HepG2 (cell line): ENCODE measurements around the gene TOPBP1. TPM values are rescaled to one million over a fixed set of nuclear protein-coding genes. Genes with fewer than 3 reads are reported as not detected.

ENCODE experiments used
- CENPX ChIP-seq: sonication (generic); formaldehyde crosslinking; IDR thresholded peaks from 2 replicates; pipeline ENCODE4 v1.9.0; 2021; ENCODE audit warnings: mild to moderate bottlenecking, missing genetic modification reagents, moderate library complexity
- ETS1 ChIP-seq: sonication (generic); formaldehyde crosslinking; IDR thresholded peaks from 2 replicates; pipeline ENCODE4 v1.4.0; 2020; ENCODE audit warnings: missing genetic modification reagents
- MAZ ChIP-seq, 2 experiments: sonication (generic) in 1 of 2; formaldehyde crosslinking in 1 of 2; IDR thresholded peaks; 2 replicates each; pipeline versions ENCODE4 v1.5.0 to v1.6.1; 2012 to 2020; ENCODE audit warnings: low read depth in 2 of 2, mild to moderate bottlenecking in 2 of 2, borderline replicate concordance in 1 of 2, improper control_type of control experiment in 1 of 2, low read length in 1 of 2, missing genetic modification reagents in 1 of 2, moderate library complexity in 1 of 2
- NRL ChIP-seq: sonication (generic); formaldehyde crosslinking; IDR thresholded peaks from 2 replicates; pipeline ENCODE4 v1.5.0; 2020; ENCODE audit warnings: missing genetic modification reagents, mild to moderate bottlenecking, moderate library complexity, borderline replicate concordance
- SKI ChIP-seq: fragments of 450-650 bp; IDR thresholded peaks from one replicate; pipeline ENCODE4 v1.6.1; 2018; ENCODE audit warnings: mild to moderate bottlenecking; ENCODE audit not compliant: partially characterized antibody
- TCF7 ChIP-seq: sonication (generic); IDR thresholded peaks from 2 replicates; pipeline ENCODE4 v1.6.1; 2016; ENCODE audit warnings: antibody characterized with exemption, low read depth
- ZBTB49 ChIP-seq: sonication (generic); formaldehyde crosslinking; IDR thresholded peaks from 2 replicates; pipeline ENCODE4 v1.4.0; 2020; ENCODE audit warnings: missing genetic modification reagents, borderline replicate concordance
- ZFY ChIP-seq: sonication (generic); formaldehyde crosslinking; IDR thresholded peaks from 2 replicates; pipeline ENCODE4 v1.4.0; 2020; ENCODE audit warnings: missing genetic modification reagents
- ZNF33B ChIP-seq: sonication (generic); formaldehyde crosslinking; IDR thresholded peaks from 2 replicates; pipeline ENCODE4 v1.5.1; 2020; ENCODE audit warnings: mild to moderate bottlenecking, missing genetic modification reagents
- polyA plus RNA-seq, 8 experiments: library from polyadenylated mRNA; depleted of rRNA in 3 of 8; stranded (reverse) in 7 of 8; unstranded in 1 of 8; fragments of >200 nt; fragmentation: Illumina TruSeq in 4 of 8; extraction: Trizol in 4 of 8; gene quantifications; 2 replicates each; pipeline versions ENCODE4 v1.2.1 to v1.2.3, GENCODE V29; 2011 to 2016; ENCODE audit warnings: low read depth in 4 of 8, missing spikeins in 1 of 8, mixed read lengths in 1 of 8; ENCODE audit not compliant: insufficient read depth in 1 of 8
- total RNA-seq, 5 experiments: library from RNA; depleted of rRNA; stranded (reverse); fragments of >200 nt; fragmentation: Illumina TruSeq; extraction: Trizol; gene quantifications; 2 replicates each; pipeline ENCODE4 v1.2.3, GENCODE V29; 2016; ENCODE audit warnings: low read depth in 1 of 5
- TF ChIP-seq, protein P1 (sequence below): sonication (generic); formaldehyde crosslinking; IDR thresholded peaks from 2 replicates; pipeline ENCODE4 v1.8.0; 2022; ENCODE audit warnings: missing genetic modification reagents, mild to moderate bottlenecking, borderline replicate concordance

The TOPBP1 gene
- total and polyA plus RNA-seq, 2 of the 13 experiments (the other 11 are each of a cell fraction or from before 2014, with no cell fraction given), result 24.3 to 42.9 TPM

- TF ChIP-seq NRL (CRISPR knock-in tag), result no peak
- no peak for TF ChIP-seq ZNF33B (CRISPR knock-in tag)
- TF ChIP-seq TCF7, result no peak
- no peak for TF ChIP-seq CENPX (CRISPR knock-in tag)
- TF ChIP-seq, protein P1, sequence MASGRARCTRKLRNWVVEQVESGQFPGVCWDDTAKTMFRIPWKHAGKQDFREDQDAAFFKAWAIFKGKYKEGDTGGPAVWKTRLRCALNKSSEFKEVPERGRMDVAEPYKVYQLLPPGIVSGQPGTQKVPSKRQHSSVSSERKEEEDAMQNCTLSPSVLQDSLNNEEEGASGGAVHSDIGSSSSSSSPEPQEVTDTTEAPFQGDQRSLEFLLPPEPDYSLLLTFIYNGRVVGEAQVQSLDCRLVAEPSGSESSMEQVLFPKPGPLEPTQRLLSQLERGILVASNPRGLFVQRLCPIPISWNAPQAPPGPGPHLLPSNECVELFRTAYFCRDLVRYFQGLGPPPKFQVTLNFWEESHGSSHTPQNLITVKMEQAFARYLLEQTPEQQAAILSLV (CRISPR knock-in tag), result no peak
- no peak for TF ChIP-seq MAZ (IDR thresholded peaks at IDR 0.05; ENCODE audit: borderline replicate concordance, low read depth, low read length)
- TF ChIP-seq MAZ (CRISPR knock-in tag; IDR thresholded peaks at IDR 0.05; ENCODE audit: low read depth), result peak; percentile 93
- TF ChIP-seq ETS1 (CRISPR knock-in tag), result peak; percentile 85; the same call in 1 of the 2 replicates
- TF ChIP-seq ZFY, result peak; percentile 62
- peak; percentile 86 for TF ChIP-seq SKI
- no peak for TF ChIP-seq ZBTB49 (CRISPR knock-in tag)
Observed at GRCh38 chr3:133573629-133574194, 88.0 kb downstream of the TOPBP1 start, which contains the start of gene CDV3 (continued).
